T-cell (primary cell): ENCODE measurements around the gene SMARCD1. TPM values are rescaled to one million over a fixed set of nuclear protein-coding genes. Genes with fewer than 3 reads are reported as not detected.
A peak's percentile ranks its signal among the peaks of the same experiment; 100 is the strongest.

ENCODE experiments used
- ATAC-seq, 4 experiments: fragments of 200-7000 bp in 3 of 4; fragments of 150-1000 bp in 1 of 4; cut with Tn5 transposase; replicated peaks in 1 of 4; 1 replicate in 3 of 4; 2 replicates in 1 of 4; pipeline ENCODE4 v1.10.0; 2021; ENCODE audit warnings: moderate library complexity in 3 of 4, mild to moderate bottlenecking in 2 of 4, moderate number of reproducible peaks in 1 of 4
- CTCF ChIA-PET, 2 donors: fragments of 300-600 bp; sonication (Branson Sonifier 250); formaldehyde crosslinking; loops; one replicate each; lab custom pipeline; 2022; ENCODE audit warnings: antibody characterized with exemption in 2 of 2; lab: Charles Lee
- POLR2A ChIA-PET, 2 donors: fragments of 300-600 bp; sonication (Branson Sonifier 250); formaldehyde crosslinking; loops; one replicate each; lab custom pipeline; 2022; ENCODE audit warnings: antibody characterized with exemption in 2 of 2; lab: Charles Lee
- DNase-seq, 35 experiments: peaks; one replicate each; pipeline versions ENCODE4 v3.0.0 to v3.0.0-alpha.2; 2013 to 2023
- H3K27ac ChIP-seq: one replicate; pipeline ENCODE4 v1.5.1; 2013; ENCODE audit warnings: low read length
- H3K27me3 ChIP-seq, 2 experiments: replicated peaks in 1 of 2; 1 replicate in 1 of 2; 2 replicates in 1 of 2; pipeline versions ENCODE4 v1.6.1 to v1.7.0; 2013; ENCODE audit warnings: low read length in 1 of 2, mixed read lengths in 1 of 2; ENCODE audit not compliant: control insufficient read depth in 2 of 2, insufficient read depth in 2 of 2; ENCODE audit errors: extremely low read depth in 1 of 2
- H3K36me3 ChIP-seq, 2 donors: 1 replicate in 1 of 2; 2 replicates in 1 of 2; pipeline versions ENCODE4 v1.6.1 to v1.7.0; 2013; ENCODE audit warnings: low read length in 1 of 2; ENCODE audit not compliant: control insufficient read depth in 2 of 2, insufficient read depth in 1 of 2; ENCODE audit errors: extremely low read depth in 1 of 2
- H3K4me1 ChIP-seq, 2 experiments: 1 replicate in 1 of 2; 2 replicates in 1 of 2; pipeline versions ENCODE4 v1.6.1 to v1.7.0; 2013; ENCODE audit warnings: low read length in 2 of 2, mixed read lengths in 1 of 2; ENCODE audit not compliant: insufficient read depth in 2 of 2, control insufficient read depth in 1 of 2; ENCODE audit errors: extremely low read depth in 1 of 2
- H3K4me3 ChIP-seq, 2 donors: 1 replicate in 1 of 2; 2 replicates in 1 of 2; pipeline versions ENCODE4 v1.5.1 to v1.7.0; 2013; ENCODE audit warnings: mild to moderate bottlenecking in 2 of 2, low read length in 1 of 2, moderate library complexity in 1 of 2; ENCODE audit not compliant: control insufficient read depth in 1 of 2; ENCODE audit errors: extremely low read depth in 1 of 2
- H3K9me3 ChIP-seq: 2 replicates; pipeline ENCODE4 v1.7.0; 2013
- H3K27ac Mint-ChIP-seq, 2 donors: one replicate each; pipeline ENCODE4 v1.8.0; 2020 to 2021; ENCODE audit warnings: mild to moderate bottlenecking in 2 of 2, mixed read lengths in 2 of 2
- H3K27me3 Mint-ChIP-seq, 2 donors: one replicate each; pipeline ENCODE4 v1.8.0; 2021 to 2022; ENCODE audit warnings: mixed read lengths in 2 of 2
- H3K36me3 Mint-ChIP-seq: one replicate; pipeline ENCODE4 v1.8.0; 2021; ENCODE audit warnings: mixed read lengths
- H3K4me1 Mint-ChIP-seq, 3 donors: one replicate each; pipeline ENCODE4 v1.8.0; 2020 to 2022; ENCODE audit warnings: mixed read lengths in 3 of 3, mild to moderate bottlenecking in 1 of 3
- H3K4me3 Mint-ChIP-seq, 3 donors: one replicate each; pipeline ENCODE4 v1.8.0; 2020 to 2022; ENCODE audit warnings: mild to moderate bottlenecking in 3 of 3, mixed read lengths in 3 of 3, moderate library complexity in 3 of 3
- H3K9me3 Mint-ChIP-seq, 3 donors: one replicate each; pipeline ENCODE4 v1.8.0; 2020 to 2022; ENCODE audit warnings: mixed read lengths in 3 of 3
- WGBS: methylation state at CpG from one replicate; pipeline ENCODE4 v1.1.5; 2013; ENCODE audit warnings: missing lambda C conversion rate; ENCODE audit not compliant: insufficient coverage; 5-methylcytosine and 5-hydroxymethylcytosine counted together
- total RNA-seq, 35 experiments: library from RNA in 6 of 35; stranded (reverse) in 6 of 35; fragments of 120-200 nt in 1 of 35; gene quantifications; one replicate each; pipeline versions ENCODE4 v1.2.1 to v1.2.4 and lab custom pipeline; 2013 to 2026

Gene SMARCD1
- total RNA-seq, 5 donors from 2014 or later (not counting 1 experiment from before 2014, with no cell fraction given), result 71.8 to 79.8 (median 78.8) TPM

GRCh38 chr12:50065726-50066310 is 19.3 kb upstream of the SMARCD1 start:
- no CpG with 5 or more reads among the region's 3 CpGs for WGBS
- POLR2A ChIA-PET, result interaction anchor here in 1 of 2 donors (0.5 kb wide), 1 partner anchor 19 kb away, joined by 3 read pairs; no protein-coding TSS in a partner anchor
- Mint-ChIP-seq H3K9me3 (no peaks in the 10 kb centered on the region), H3K27ac (no peak overlapping the region), H3K36me3 (no peaks in the 10 kb centered on the region), H3K4me1 (peaks cover 9 to 17% (median 12%) of the 10 kb centered on the region in 3 donors), H3K4me3 (no peak overlapping the region), H3K27me3 (peaks cover 4 to 18% of the 10 kb centered on the region in 2 donors)
- Histone ChIP-seq H3K4me3 (no peak overlapping the region), H3K9me3 (no peaks in the 10 kb centered on the region), H3K27ac (no peak overlapping the region), H3K27me3 (peaks cover 0 to 27% of the 10 kb centered on the region in 2 experiments), H3K36me3 (no peaks in the 10 kb centered on the region), H3K4me1 (peaks cover 2 to 6% of the 10 kb centered on the region in 2 experiments)
- ATAC-seq (no peak), DNase-seq (no peak)
- CTCF ChIA-PET, result interaction anchor here in 1 of 2 donors (1.9 kb wide), 1 partner anchor 10 kb away, joined by 5 read pairs; no protein-coding TSS in a partner anchor

- no peak overlapping the region for H3K4me3 Mint-ChIP-seq
- no peak for DNase-seq
- 81% methylated on average over 5 of the region's 5 CpGs for WGBS
- Histone ChIP-seq H3K4me1 (peaks cover 0 to 7% of the 10 kb centered on the region in 2 experiments), H3K36me3 (no peaks in the 10 kb centered on the region), H3K4me3 (no peak overlapping the region), H3K27me3 (peaks cover 0 to 24% of the 10 kb centered on the region in 2 experiments), H3K27ac (no peak overlapping the region), H3K9me3 (no peaks in the 10 kb centered on the region)
- peaks cover 7 to 13% (median 8%) of the 10 kb centered on the region in 3 donors for H3K4me1 Mint-ChIP-seq
- H3K36me3 Mint-ChIP-seq, result no peaks in the 10 kb centered on the region
- H3K27me3 Mint-ChIP-seq, result peaks cover 4 to 16% of the 10 kb centered on the region in 2 donors
- H3K27ac Mint-ChIP-seq, result no peak overlapping the region
- no peak for ATAC-seq
- H3K9me3 Mint-ChIP-seq, result no peaks in the 10 kb centered on the region
- ChIA-PET CTCF (interaction anchor here (1.0 to 2.5 kb wide), 3 partner anchors 10 to 27 kb away, joined by 3 to 6 read pairs (median 5); no protein-coding TSS in a partner anchor), POLR2A (interaction anchor here (0.5 to 0.6 kb wide), 2 partner anchors 19 to 1363 kb away, joined by 3 read pairs; no protein-coding TSS in a partner anchor)
These were observed 18.7 kb upstream of the SMARCD1 start for GRCh38 chr12:50066402-50066801.

GRCh38 chr12:50069069-50069468 is 16.1 kb upstream of the SMARCD1 start:
- DNase-seq, result no peak
- H3K4me1 ChIP-seq, result peaks cover 0 to 7% of the 10 kb centered on the region in 2 experiments
- POLR2A ChIA-PET, result no interaction called here

GRCh38 chr12:50069539-50069938 is 15.6 kb upstream of the SMARCD1 start:
- H3K27me3 ChIP-seq, result peaks cover 0 to 9% of the 10 kb centered on the region in 2 experiments
- ATAC-seq (no peak), DNase-seq (no peak)
- no peak overlapping the region for H3K27ac ChIP-seq
- ChIA-PET CTCF (interaction anchor here (0.5 to 2.4 kb wide), 10 partner anchors 9 to 195 kb away, joined by 3 to 14 read pairs (median 4); partner anchors contain the start of genes COX14 (in 1 of the 2) and SMARCD1 (in 1 of the 2)), POLR2A (no interaction called here)
- Mint-ChIP-seq H3K27ac (no peak overlapping the region), H3K27me3 (peaks cover 0 to 3% of the 10 kb centered on the region in 2 donors), H3K36me3 (no peaks in the 10 kb centered on the region), H3K4me1 (peaks cover 4 to 13% (median 7%) of the 10 kb centered on the region in 3 donors), H3K9me3 (no peaks in the 10 kb centered on the region), H3K4me3 (no peak overlapping the region)
- H3K36me3 ChIP-seq, result peaks cover 0 to 4% of the 10 kb centered on the region in 2 donors
- no peaks in the 10 kb centered on the region for H3K9me3 ChIP-seq
- H3K4me3 ChIP-seq, result no peak overlapping the region
- WGBS, result no CpG with 5 or more reads among the region's 3 CpGs
- peaks cover 0 to 7% of the 10 kb centered on the region in 2 experiments for H3K4me1 ChIP-seq

More at GRCh38 chr12:50069069-50069468, 16.1 kb upstream of the SMARCD1 start:
- H3K36me3 Mint-ChIP-seq, result no peaks in the 10 kb centered on the region
- Histone ChIP-seq H3K4me3 (no peak overlapping the region), H3K27me3 (peaks cover 0 to 9% of the 10 kb centered on the region in 2 experiments), H3K27ac (no peak overlapping the region), H3K36me3 (peaks cover 0 to 3% of the 10 kb centered on the region in 2 donors), H3K9me3 (no peaks in the 10 kb centered on the region)
- H3K27me3 Mint-ChIP-seq, result peaks cover 0 to 7% of the 10 kb centered on the region in 2 donors
- H3K4me1 Mint-ChIP-seq, result peaks cover 4 to 13% (median 7%) of the 10 kb centered on the region in 3 donors
- ATAC-seq, result no peak
- no peak overlapping the region for H3K27ac Mint-ChIP-seq
- WGBS, result no CpG with 5 or more reads among the region's 5 CpGs
- CTCF ChIA-PET, result interaction anchor here in 1 of 2 donors (1.4 to 2.4 kb wide), 4 partner anchors 10 to 107 kb away, joined by 4 to 9 read pairs (median 7); partner anchors contain the start of genes COX14 and SMARCD1
- no peaks in the 10 kb centered on the region for H3K9me3 Mint-ChIP-seq
- no peak overlapping the region for H3K4me3 Mint-ChIP-seq

DNA sequence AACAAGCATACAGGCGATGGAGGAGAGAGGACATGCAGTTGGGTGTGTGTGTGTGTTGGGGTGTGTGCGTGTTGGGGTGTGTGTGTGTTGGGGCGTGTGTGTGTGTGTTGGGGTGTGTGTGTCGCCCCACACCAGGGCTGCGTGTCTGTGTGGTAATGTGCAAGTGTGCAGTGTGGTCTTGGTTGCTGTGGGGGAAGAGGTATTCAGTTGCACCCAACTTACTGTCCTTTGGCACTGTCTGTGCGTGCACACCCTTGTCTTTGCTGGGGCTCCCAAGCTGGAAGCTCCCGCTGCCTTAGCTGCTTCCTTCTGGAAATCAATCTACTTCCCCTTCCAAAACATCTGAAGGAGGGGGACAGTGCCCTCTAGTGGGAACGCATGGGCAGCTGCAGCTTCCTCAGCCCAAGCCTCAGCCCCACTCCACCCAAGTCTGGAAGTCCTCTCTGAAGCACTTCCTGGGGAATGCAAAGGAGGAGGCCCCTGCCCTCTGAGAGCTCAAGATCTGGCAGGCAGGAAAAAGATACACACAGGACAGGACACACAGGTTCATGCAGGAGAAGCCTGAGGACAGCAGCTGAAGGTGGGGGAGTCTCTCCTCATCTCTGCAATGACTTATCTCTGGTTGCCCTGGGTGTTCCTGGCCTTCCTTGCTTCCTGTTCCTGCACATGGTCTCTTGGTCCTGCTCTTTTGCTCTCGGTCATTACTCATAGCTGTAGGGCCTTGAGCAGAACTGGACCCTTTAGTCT is 14.7 kb upstream of the SMARCD1 start:
- H3K27ac ChIP-seq, result no peak overlapping the region
- peaks cover 0 to 7% of the 10 kb centered on the region in 2 experiments for H3K27me3 ChIP-seq
- Mint-ChIP-seq H3K27me3 (peaks cover 0 to 3% of the 10 kb centered on the region in 2 donors), H3K9me3 (no peaks in the 10 kb centered on the region), H3K27ac (no peak overlapping the region), H3K4me1 (peaks cover 8 to 19% (median 9%) of the 10 kb centered on the region in 3 donors), H3K36me3 (no peaks in the 10 kb centered on the region), H3K4me3 (no peak overlapping the region)
- WGBS, result 28% methylated on average over 5 of the region's 9 CpGs
- POLR2A ChIA-PET, result no interaction called here
- no peaks in the 10 kb centered on the region for H3K9me3 ChIP-seq
- peaks cover 0 to 6% of the 10 kb centered on the region in 2 donors for H3K36me3 ChIP-seq
- no peak overlapping the region for H3K4me3 ChIP-seq
- peak in 33 of 35 experiments; percentile 8 to 80 (median 53) for DNase-seq
- ATAC-seq, result peak; percentile 53 to 65 (median 60)
- CTCF ChIA-PET, result interaction anchor here (0.5 to 2.4 kb wide), 23 partner anchors 8 to 1989 kb away, joined by 3 to 14 read pairs (median 4); partner anchors contain the start of genes CERS5 (in 1 of the 2), COX14 (in 1 of the 2) and SMARCD1 (in 1 of the 2)
- peaks cover 0 to 13% of the 10 kb centered on the region in 2 experiments for H3K4me1 ChIP-seq
